ENCODE results near the gene RNU1-2.
"Not testable (repeated sequence)": the region's sequence is repeated elsewhere in the genome, so short reads cannot be mapped to it uniquely, and the experiment has no call there.

Gene RNU1-2

DNA sequence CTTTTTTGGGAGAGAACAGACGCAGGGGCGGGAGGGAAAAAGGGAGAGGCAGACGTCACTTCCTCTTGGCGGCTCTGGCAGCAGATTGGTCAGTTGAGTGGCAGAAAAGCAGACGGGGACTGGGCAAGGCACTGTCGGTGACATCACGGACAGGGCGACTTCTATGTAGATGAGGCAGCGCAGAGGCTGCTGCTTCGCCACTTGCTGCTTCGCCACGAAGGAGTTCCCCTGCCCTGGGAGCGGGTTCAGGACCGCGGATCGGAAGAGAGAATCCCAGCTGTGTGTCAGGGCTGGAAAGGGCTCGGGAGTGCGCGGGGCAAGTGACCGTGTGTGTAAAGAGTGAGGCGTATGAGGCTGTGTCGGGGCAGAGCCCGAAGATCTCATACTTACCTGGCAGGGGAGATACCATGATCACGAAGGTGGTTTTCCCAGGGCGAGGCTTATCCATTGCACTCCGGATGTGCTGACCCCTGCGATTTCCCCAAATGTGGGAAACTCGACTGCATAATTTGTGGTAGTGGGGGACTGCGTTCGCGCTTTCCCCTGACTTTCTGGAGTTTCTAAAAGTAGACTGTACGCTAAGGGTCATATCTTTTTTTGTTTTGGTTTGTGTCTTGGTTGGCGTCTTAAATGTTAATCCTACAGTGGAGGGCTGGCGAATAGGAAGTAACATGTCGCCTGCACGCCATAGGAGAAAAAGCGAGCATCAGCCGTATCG is at the start of gene RNU1-2:
RNU1-2 (plus strand) TSS at position 383 of the 718 bp plus-strand sequence.
- not testable (repeated sequence) for DNase-seq (ENCODE audit: low read depth, low spot score)

DNA sequence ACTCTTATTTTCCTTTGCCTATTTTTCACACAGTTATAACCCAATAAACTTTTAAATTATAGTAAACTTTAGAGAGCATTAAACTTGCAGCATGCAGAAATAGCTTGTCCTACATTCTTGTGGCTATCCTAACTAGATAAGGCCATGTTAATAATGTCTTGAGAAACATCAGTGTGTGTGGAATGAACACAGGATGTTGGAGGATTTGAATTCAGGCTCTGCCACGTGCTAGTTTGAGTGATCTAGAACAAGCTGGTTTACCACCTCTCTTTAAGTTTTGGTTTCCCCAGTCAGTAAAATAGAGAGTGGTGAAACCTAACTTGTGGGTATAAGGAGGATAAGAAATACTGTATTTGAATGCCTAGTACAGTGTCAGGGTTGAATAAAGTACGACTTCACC is 39.6 kb upstream of the RNU1-2 start:
- not testable (repeated sequence) for DNase-seq (ENCODE audit: low read depth, low spot score)

DNA sequence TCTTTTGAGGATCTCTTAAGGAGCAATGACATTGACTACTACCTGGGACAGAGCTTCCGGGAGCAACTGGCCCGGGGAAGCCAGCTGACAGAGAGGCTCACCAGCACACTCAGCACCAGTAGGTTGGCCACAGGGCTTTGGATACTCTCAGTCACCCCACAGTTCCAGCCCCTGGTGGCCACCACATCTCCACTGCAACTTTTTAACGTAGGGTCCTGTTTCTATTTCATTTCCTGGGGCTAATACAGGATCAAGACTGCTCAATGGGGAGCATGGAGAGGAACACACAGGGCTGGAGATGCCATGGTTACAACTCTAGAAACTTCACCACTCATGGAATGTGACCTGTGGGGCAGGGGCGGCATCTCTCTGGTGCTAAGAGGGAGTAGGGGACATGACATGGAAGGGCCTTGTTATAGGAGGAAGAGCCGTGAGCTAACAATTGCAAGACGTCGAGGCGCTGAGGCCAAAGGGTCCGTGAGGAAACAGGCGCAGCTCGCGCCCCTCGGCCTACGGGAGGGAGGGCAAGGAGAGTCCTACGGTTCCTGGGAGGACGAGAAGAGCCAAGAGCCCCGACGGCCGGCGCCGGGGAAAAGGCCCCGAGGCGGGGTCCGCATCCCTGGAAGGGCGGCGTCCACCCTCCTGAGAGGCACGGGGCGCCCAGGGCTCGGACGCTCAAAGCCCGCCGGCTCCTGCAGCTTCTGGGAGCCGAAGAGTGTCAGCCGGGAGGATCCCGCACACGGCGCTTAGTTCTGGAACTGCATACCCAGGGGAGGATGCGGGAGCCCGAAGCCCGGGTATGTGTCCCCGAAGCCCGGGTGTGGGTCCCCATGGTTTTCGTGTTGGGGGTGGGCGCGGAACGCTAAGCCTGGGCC is 36.4 kb upstream of the RNU1-2 start:
- DNase-seq (ENCODE audit: low read depth, low spot score): not testable (repeated sequence)

DNA sequence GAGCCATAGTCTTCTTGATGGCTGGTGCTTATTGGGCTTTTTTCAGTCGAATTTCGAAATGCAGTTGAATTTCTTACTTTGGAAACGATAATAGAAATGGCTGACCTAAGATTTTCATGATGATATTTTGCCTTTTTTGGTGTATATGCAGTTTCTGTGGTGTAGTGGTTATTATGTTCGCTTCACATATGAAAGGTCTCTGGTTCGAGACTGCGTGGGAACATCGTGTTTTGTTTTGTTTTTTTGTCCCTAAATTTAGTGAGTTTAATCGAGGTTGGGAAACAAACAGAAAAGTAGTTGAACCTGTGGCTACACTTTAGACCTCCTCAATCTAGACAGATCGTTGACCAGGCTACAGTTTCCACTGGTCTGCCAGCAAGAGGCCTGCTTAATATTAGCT is 35.7 kb upstream of the RNU1-2 start:
- DNase-seq (ENCODE audit: low read depth, low spot score): not testable (repeated sequence)

DNA sequence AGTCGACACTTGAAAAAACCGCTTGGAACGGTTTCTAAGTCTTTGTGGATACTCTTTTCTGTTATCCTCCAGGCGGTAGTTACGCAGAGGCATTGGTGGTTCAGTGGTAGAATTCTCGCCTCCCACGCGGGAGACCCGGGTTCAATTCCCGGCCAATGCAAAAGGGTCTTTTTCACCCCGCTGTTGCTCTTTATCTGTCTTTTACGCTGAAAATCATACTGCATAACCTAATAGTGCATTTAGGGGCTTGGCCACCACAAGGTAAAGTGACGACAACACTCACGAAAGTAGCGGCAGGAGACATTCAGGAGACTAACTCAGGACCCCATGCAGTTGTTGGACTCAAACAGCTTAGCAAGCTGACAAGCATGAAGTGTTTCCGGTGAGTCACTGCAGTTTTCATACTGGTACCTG is 33.9 kb upstream of the RNU1-2 start:
- DNase-seq (ENCODE audit: low read depth, low spot score): not testable (repeated sequence)

DNA sequence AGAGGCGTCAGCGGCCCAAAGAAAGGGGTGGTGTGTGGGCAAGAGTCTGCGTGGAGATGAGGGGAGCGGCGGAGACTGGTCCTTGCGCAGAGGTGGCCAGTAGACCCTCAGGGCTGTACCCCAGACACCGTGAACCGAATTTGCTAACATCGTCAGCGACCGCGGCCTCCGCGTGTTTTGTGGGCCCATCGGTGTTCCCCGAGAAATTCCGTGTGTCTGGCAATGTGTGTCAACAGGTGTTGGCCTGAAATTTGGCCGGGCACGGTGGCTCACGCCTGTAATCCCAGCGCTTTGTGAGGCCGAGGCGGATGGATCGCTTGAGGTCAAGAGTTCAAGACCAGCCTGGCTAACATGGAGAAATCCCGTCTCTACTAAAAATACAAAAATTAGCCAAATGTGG is 33.4 kb upstream of the RNU1-2 start:
- not testable (repeated sequence) for DNase-seq (ENCODE audit: low read depth, low spot score)

DNA sequence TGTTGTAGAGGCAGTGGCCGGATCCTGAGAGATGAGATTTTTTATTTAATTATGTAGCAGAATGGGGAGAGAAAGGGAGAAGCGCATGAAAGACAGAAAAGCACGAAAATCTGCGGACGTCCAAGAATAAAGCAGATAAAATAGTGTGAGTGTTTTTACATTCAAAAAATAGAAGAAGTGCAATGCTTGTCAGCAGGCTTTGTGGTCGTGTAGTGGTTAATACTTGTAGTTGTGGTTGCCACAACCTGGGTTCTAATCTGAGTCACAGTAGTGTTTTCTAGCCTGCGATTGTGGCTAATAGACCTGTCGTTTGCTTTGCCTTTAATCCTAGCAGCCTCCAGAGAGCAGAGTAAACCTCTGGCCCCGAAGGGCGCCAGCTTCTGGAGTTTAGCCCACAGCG is 32.8 kb upstream of the RNU1-2 start:
- DNase-seq (ENCODE audit: low read depth, low spot score): not testable (repeated sequence)

DNA sequence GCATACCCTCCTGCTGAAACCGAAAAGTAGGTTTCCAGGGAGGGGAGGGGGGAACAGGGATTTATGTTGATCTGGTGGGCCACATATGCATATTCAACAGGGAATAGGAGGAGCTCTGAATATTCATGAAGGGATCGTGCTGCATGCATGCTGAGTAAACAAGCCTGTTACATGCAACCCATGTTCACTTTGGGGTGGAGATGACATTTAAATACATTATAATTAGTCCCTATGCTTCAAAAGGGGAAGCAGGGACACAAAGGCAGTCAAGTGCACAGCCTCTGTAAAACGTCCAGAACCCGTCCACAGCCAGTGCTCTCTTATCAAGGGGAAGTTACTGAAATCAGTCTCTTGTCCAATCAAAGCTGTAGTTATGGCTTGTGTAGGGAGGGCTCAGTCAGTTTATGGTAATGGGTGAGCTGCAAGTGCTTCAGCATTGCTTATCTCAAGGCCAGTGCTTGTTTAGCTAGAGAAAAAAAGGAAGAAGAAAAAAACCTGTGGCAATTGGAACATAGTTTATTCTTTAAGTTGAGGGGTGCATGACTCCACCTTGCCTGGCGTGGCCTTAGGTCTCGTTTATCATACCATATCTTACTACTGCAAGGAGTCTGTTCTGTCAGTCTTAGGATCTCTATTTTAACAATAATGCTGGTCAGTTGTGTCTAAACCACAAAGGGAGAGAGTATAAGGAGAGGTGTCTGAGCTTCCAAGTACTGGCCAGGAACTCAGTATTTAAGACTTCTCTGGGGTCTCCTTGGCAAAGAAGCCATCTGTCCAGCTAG is 28.7 kb upstream of the RNU1-2 start:
- DNase-seq (ENCODE audit: low read depth, low spot score): not testable (repeated sequence)

DNA sequence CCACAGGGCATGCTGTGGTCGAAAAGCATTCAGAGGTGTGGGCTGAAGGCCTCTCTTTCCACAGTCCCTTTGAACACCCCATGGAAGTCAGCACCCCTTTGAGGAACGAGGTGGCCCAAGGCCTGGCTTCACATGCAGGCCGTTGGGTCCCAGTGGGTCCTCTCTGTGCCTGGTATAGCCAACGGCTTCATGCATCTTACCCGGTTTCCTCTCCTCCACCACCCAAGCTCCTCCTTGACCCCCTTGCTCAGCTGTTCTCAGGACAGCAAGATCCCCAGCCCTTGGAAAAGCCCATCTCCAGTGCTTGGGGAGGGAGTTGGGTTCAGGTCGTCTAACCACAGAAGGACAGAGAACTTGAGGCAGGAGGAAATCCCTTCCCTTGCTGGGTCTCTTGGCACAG is 27.0 kb upstream of the RNU1-2 start:
- DNase-seq (ENCODE audit: low read depth, low spot score): not testable (repeated sequence)

DNA sequence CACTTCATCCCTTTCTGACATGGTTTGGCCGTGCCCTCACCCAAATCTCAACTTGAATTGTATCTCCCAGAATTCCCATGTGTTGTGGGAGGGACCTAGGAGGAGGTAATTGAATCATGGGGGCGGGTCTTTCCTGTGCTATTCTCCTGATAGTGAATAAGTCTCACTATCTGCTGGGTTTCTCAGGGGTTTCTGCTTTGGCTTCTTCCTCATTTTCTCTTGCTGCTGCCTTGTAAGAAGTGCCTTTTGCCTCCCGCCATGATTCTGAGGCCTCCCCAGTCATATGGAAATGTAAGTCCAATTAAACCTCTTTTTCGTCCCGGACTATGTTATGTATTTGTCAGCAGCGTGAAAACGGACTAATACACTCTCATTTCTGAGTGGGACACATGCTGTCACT is 25.8 kb upstream of the RNU1-2 start:
- DNase-seq (ENCODE audit: low read depth, low spot score): not testable (repeated sequence)

DNA sequence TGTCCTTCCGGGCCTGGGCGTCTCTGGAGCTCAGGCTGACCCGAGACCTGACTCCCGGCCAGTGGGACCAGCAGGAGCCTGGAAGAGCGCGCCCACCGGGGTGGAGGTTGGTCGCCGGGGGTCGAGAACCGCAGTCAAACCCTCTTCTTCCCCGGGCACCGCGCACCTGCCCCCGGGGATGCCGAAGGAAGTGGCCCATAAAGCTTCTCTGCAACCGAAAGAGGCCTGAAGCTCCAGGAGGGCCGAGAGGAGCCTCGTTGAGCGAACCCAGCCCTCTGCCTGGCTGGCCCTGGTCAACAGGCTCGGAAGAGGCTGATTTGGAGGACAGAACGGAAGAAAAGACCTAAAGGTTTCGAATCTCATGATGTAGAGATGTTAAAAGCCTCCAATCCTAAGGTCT is 24.6 kb upstream of the RNU1-2 start:
- DNase-seq (ENCODE audit: low read depth, low spot score): not testable (repeated sequence)

DNA sequence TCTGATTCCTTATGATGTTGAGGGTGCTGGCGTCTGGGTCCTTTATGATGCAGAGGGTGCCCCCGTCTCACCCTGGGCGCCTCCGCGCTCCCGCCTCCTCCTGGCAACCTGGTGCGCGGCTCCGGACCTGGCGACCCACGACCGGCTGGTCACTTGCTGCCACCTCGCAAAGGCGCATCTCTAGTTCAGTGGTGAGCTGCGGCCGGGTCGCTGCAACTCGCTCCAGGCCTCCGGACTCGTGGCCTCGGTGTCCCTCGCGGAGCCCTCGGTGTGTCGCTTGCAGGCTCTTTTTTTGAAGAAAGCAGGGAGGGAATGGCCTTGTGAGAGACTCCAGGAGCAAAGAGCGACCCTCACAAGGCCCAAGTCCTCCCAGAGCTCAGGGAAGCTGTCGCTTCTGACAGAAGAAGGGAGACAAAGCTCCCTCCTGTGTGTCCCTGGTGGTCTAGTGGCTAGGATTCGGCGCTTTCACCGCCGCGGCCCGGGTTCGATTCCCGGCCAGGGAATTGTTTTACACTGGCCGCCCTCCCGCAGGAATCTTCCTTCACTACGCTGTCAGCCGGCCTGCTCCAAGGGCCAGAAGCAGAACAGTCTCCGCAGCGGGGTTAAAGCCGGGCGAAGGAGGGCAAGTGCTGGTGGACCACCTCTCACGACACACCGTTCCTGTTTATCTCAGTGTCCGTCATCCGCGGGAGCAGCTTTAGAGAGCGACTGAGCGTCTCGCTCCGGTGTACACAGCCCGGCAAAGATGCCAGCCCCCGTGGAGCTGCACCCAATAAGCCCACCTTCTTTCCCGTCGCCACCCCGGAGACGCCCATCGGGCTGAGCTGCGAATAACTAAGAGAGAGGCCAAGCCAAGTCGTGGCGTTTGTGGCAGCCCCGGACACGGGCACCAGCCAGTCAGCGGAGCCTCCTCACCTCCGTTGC is 23.4 kb upstream of the RNU1-2 start:
- DNase-seq (ENCODE audit: low read depth, low spot score): not testable (repeated sequence)

DNA sequence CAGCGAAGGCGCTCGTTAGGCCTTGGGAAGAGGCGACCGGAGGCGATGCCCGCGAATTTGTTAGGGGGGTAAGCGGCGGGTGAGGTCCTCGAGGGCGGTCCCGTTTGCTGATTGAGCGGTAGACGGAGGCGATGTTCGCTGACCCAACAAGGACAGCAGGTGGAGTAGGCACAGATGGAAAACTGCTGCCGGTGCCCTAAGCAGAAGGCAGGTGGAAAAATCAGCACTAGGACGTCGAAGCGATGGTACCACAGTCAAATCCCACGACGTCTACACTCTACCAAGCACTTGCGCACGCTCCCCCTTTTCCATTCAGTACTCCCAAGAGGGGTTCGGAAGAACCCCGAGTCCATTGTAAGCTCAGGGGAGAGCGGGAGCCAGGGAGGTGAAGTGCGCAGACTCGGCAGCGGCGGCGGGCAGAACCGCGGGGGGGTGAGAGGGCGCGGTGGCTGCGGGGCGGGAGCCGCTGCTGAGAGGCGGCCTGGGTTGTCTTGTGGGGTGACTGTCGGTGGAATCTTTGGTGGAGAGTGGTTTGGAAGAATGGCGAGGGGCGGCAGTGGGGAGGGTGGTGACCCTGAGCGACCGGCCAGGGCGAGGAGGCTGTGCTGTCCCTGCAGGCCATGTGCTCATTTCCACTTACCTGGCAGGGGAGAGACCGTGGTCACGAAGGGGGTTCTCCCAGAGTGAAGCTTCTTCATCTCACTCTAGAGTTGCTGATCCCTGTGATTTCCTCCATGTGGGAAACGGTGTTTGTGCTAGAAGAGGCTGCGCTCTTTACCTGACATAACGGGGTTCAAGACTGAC is 22.5 kb upstream of the RNU1-2 start:
- DNase-seq (ENCODE audit: low read depth, low spot score): not testable (repeated sequence)

DNA sequence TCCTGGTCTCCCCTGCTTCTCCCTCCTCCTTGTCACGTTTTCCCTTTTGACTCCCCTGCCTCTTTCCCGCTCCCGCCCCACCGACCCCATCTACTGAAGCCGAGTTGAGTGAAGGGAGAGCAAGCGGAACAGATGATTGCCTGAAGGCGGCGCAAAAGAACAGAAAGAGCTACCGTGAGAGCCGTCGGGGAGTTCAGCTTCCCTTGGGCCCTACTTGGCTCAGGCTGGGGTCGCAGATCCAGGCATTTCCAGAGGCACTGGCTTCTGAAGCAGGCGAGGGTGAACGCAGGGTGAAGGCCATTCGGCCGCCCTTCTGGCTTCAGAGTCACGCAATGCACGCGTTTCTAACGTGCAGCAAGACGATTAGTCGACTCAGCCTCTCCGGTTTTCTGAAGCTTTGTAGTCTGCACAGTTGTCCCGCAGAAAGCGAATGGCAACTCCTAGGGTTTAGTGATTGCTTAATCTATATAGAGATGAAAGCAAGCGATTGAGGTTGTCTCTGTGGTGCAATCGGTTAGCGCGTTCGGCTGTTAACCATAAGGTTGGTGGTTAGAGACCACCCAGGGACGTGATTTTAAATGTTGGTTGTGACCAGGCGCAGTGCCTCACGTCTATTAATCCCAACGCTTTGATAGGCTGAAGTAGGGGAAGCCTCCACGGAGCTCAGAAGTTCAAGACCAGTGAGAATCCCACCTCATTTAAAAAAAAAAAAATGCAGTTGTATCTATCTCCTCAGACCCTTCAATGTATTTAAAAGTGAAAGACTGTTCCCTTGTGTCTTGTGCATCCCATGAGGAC is 20.6 kb upstream of the RNU1-2 start:
- DNase-seq (ENCODE audit: low read depth, low spot score): not testable (repeated sequence)

DNA sequence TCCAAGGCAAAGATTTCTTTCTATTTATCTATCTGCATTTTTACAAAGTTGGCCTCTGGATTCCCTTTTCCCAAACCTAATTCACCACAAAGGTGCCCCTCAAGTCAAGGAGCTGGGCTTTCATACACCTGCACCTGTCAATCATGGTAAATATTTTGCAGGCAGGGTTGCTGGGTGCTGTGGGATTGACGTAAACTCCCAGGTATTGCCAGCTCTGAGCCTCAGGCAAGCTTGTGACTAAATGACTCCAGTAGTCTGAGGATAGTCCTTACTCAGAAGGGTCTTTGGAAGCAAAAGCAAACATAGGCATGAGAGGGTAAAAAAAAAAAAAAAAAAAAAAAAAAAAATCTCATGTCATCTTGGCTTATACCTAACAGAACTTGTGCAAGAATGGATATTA is 14.0 kb upstream of the RNU1-2 start:
- not testable (repeated sequence) for DNase-seq (ENCODE audit: low read depth, low spot score)

DNA sequence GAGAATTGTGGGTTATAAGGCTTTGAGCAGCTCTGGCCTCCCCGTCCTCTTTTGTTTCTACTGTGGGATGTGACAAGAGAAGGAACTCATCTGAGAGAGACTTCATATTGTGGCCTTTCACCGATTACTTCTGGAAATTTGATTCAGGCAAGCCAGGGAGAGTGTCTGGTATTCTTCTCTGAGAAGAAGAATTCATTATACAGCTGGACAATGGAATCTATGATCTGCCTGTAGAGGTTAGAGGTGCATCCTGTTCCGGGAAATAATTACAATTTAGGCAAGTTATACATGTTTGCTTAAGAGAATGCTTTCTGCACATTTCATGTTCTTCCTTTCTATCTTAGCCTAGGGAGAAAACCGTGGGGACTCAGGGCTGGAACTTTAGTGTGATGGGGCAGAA is 12.8 kb upstream of the RNU1-2 start:
- DNase-seq (ENCODE audit: low read depth, low spot score): no peak

DNA sequence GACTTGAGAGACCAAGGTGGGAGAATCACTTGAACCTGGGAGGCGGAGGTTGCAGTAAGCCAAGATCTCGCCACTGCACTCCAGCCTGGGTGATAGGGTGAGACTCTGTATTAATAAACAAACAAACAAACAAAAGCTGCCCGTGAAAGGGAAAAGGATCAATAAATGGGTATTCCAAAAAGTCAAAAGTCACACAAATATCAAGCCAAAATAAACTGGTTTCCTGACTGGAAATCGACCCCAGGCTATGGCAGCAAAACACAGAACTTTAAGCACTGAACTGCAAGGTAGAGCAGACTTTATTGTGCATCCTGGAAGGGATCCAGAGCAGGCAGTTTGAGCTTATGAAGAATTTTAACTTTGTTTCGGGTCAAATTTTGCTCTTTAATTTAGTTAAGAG is 11.3 kb upstream of the RNU1-2 start:
- not testable (repeated sequence) for DNase-seq (ENCODE audit: low read depth, low spot score)

DNA sequence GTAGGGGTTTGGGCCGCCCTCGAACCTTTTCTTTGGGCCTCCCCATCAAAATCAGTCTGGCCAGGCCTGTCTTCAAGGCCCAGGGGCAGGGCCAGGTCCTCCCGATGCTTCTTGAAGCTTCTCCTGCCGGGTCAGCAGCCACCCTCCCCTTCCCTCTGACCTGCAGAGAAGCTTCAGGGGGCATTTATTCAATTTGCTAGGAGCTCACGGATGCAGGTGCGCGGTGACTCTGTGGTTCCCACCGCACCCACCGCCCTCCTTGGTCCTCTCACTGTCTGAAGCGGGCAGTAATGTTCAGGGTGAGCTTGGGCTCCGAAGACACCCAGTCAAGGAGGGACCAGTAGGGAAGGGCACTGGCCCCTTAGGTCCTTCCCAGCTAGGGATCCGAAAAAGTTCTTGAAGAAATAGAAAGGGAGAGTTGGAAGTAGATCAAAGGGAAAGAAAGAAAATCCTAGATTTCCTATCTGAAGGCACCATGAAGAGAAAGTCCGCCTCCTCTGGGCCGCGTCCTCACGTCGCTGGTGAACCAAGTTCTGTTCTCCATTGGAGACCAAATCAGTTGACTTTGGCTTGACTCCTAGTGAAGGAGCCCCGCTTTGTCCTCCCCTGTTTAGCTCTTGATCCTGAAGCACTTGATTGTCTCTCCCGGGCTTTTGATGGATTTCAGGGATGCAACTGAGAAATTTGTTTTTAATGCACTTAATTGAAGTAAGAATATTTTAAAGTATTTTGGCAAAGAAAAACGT is 8.7 kb upstream of the RNU1-2 start:
- DNase-seq (ENCODE audit: low read depth, low spot score): no peak
